Measurements from ENCODE around the gene MIB2. TPM values are rescaled to one million over a fixed set of nuclear protein-coding genes. Genes with fewer than 3 reads are reported as not detected.

MIB2 gene
- total and polyA plus RNA-seq, 10 of the 15 experiments (the other 5 are each of a cell fraction or from before 2014, with no cell fraction given) = 0.42 to 26.8 (median 10.9) TPM; not detected in 1

- RAD21 ChIA-PET (ENCODE audit: unreplicated experiment) = no interaction called here
- H3K9ac ChIP-seq (ENCODE audit: control insufficient read depth, insufficient read depth, low read length) = no peak overlapping the region
- H3K4me3 ChIP-seq = no peak overlapping the region
These were observed 9.4 kb downstream of the MIB2 start for GRCh38 chr1:1624443-1625403.

More at GRCh38 chr1:1624443-1625403, 9.4 kb downstream of the MIB2 start:
- H3K27ac ChIP-seq (ENCODE audit: control insufficient read depth, insufficient read depth) = no peak overlapping the region
- no peaks in the 10 kb centered on the region for H3K79me2 ChIP-seq (ENCODE audit: control insufficient read depth, insufficient read depth, low read length)
- TF ChIP-seq E2F4 (IDR thresholded peaks at IDR 0.05; ENCODE audit: low read depth, low read length) (no peak), ATF7 (IDR thresholded peaks at IDR 0.05; ENCODE audit: low read depth) (no peak), SREBF1 (IDR thresholded peaks at IDR 0.05; ENCODE audit: low read length) (no peak), USF1 (IDR thresholded peaks at IDR 0.05; ENCODE audit: borderline replicate concordance, extremely low read length, insufficient read depth, low read depth, low read length) (no peak), NR2F1 (conservative IDR thresholded peaks at IDR 0.05) (no peak), PRDM15 (CRISPR knock-in tag; IDR thresholded peaks at IDR 0.05) (no peak)
- TF ChIP-seq, protein P1, sequence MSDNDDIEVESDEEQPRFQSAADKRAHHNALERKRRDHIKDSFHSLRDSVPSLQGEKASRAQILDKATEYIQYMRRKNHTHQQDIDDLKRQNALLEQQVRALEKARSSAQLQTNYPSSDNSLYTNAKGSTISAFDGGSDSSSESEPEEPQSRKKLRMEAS (IDR thresholded peaks at IDR 0.05; ENCODE audit: low read depth, low read length) = no peak
- in situ Hi-C loops (cut with MboI) (no loop called here), intact Hi-C loops (cut with micrococcal nuclease; ENCODE audit: unreplicated experiment) (no loop called here)
- ChIA-PET SMC1A (ENCODE audit: uncharacterized antibody, unreplicated experiment) (no interaction called here), POLR2A (no interaction called here), CTCF (interaction anchor here (1.0 kb wide), 1 partner anchor 10 kb away, joined by 5 read pairs; the partner anchor contains the start of gene MIB2)
- FAIRE-seq (no peak), DNase-seq (ENCODE audit: low read depth, low spot score) (no peak), ATAC-seq (no peak)
- no peaks in the 10 kb centered on the region for H4K20me1 ChIP-seq (ENCODE audit: control insufficient read depth, insufficient read depth)
- H2AFZ ChIP-seq (ENCODE audit: control insufficient read depth, low read depth, low read length) = no peak overlapping the region
- H3K9me3 ChIP-seq (replicated peaks; ENCODE audit: control insufficient read depth, insufficient read depth, low read length) = no peaks in the 10 kb centered on the region
- H3K4me1 ChIP-seq (ENCODE audit: control insufficient read depth, insufficient read depth, low read length) = no peaks in the 10 kb centered on the region
- no peaks in the 10 kb centered on the region for H3K36me3 ChIP-seq (ENCODE audit: control insufficient read depth in 2 of 2, insufficient read depth in 2 of 2, low read length in 1 of 2)
- H3K4me2 ChIP-seq (ENCODE audit: control insufficient read depth, insufficient read depth) = no peak overlapping the region
- no TSS peak for BruUV-seq (replicated peaks)
- no peaks in the 10 kb centered on the region for H3K27me3 ChIP-seq (replicated peaks in 1 of 2; ENCODE audit: control insufficient read depth in 2 of 2, insufficient read depth in 2 of 2, low read length in 1 of 2)
- WGBS (ENCODE audit: insufficient coverage, insufficient replicate concordance, low lambda C conversion rate, missing lambda C conversion rate) = 72% methylated on average over 36 of the region's 38 CpGs
